Measurements from ENCODE around the gene FKBP5. TPM values are rescaled to one million over a fixed set of nuclear protein-coding genes. Genes with fewer than 3 reads are reported as not detected.

The FKBP5 gene
- total RNA-seq, 3 donors from 2014 or later (not counting 1 experiment from before 2014, with no cell fraction given), result 15.5 to 30.2 (median 27.3) TPM

DNA sequence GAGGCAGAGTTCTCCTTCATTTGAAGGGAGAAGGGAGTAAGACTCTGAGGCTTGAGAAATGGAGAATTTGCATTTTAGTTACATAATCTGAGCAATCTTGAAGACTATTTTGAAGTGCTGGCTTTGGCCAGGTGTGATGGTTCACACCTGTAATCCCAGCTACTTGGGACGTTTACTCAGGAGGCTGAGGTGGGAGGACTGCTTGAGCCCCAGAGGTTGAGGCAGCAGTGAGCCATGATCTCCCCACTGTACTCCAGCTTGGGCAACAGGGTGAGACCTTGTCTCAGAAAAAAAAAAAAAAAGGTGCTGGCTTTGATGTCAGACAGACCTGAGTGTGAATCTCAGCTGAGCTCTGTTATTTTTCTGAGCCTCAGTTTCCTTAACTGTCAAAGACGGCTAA lies 35.8 kb upstream of the FKBP5 start:
- Mint-ChIP-seq H3K4me3 (no peak overlapping the region), H3K27me3 (ENCODE audit: low read depth in 2 of 2) (no peaks in the 10 kb centered on the region), H3K9me3 (no peaks in the 10 kb centered on the region), H3K4me1 (peaks cover 36 to 50% of the 10 kb centered on the region in 2 donors), H3K27ac (no peak overlapping the region), H3K36me3 (no peaks in the 10 kb centered on the region)
- Histone ChIP-seq H3K9me3 (ENCODE audit: control insufficient read depth, insufficient read depth, low read length) (no peaks in the 10 kb centered on the region), H3K27ac (ENCODE audit: low read length) (no peak overlapping the region), H3K4me3 (ENCODE audit: low read length) (no peak overlapping the region), H3K36me3 (ENCODE audit: control insufficient read depth, insufficient read depth, low read length) (no peaks in the 10 kb centered on the region), H3K27me3 (ENCODE audit: control insufficient read depth, insufficient read depth, low read length) (no peaks in the 10 kb centered on the region), H3K4me1 (ENCODE audit: control insufficient read depth, insufficient read depth, low read length) (peaks cover 56% of the 10 kb centered on the region)
- DNase-seq (no peak), ATAC-seq (no peak)
- intact Hi-C loops (cut with micrococcal nuclease), result no loop called here
- WGBS (ENCODE audit: insufficient coverage), result 77% methylated on average over 2 of the region's 2 CpGs
- no peak for TF ChIP-seq CTCF (IDR thresholded peaks at IDR 0.05)

DNA sequence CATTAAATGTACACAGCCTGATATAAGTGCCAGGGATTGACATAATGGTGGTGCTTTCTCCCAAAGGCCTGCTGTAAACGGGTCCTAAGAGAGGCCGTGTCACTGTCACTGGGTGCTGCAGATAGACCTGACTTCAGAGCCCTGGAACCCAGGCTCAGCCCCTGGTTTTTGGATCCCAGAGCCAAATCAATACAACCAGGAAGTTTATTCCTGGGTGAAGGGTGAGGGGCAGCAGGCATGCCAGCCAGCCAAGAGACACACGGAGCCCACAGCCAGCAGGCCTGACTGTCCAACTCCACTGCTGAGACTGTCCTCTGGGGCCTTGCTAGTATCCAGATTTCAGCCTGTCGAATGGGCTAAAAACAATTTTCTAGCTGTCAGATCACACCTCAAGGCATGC lies 35.3 kb upstream of the FKBP5 start:
- Mint-ChIP-seq H3K27ac (no peak overlapping the region), H3K4me3 (no peak overlapping the region), H3K4me1 (peaks cover 32 to 46% of the 10 kb centered on the region in 2 donors), H3K36me3 (no peaks in the 10 kb centered on the region), H3K9me3 (no peaks in the 10 kb centered on the region), H3K27me3 (ENCODE audit: low read depth in 2 of 2) (no peaks in the 10 kb centered on the region)
- Histone ChIP-seq H3K4me1 (ENCODE audit: control insufficient read depth, insufficient read depth, low read length) (peaks cover 55% of the 10 kb centered on the region), H3K9me3 (ENCODE audit: control insufficient read depth, insufficient read depth, low read length) (no peaks in the 10 kb centered on the region), H3K27me3 (ENCODE audit: control insufficient read depth, insufficient read depth, low read length) (no peaks in the 10 kb centered on the region), H3K4me3 (ENCODE audit: low read length) (no peak overlapping the region), H3K36me3 (ENCODE audit: control insufficient read depth, insufficient read depth, low read length) (no peaks in the 10 kb centered on the region), H3K27ac (ENCODE audit: low read length) (no peak overlapping the region)
- TF ChIP-seq CTCF (IDR thresholded peaks at IDR 0.05), result no peak
- intact Hi-C loops (cut with micrococcal nuclease), result no loop called here
- ATAC-seq (no peak), DNase-seq (no peak)
- WGBS (ENCODE audit: insufficient coverage), result 96% methylated on average over 4 of the region's 4 CpGs

DNA sequence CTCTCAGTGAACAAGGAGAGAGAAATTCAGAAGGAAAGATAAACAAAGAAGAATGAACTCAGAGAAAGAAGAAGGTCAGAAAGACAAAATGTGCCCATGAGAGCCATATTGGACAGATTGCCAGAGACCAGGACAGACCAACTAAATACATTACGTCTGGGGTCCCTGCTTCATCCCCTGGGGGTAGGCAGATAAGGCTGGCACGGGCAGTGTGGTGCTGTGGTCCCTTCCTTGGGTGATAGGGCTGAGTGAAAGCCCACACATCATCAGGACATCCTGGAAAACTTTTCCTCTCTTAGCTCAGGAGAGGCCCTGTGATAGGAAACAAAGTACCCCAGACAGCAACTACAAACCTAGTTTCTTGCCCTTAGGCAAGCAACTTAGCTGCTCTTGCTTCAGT lies 34.9 kb upstream of the FKBP5 start:
- DNase-seq, result no peak
- Histone ChIP-seq H3K36me3 (ENCODE audit: control insufficient read depth, insufficient read depth, low read length) (no peaks in the 10 kb centered on the region), H3K9me3 (ENCODE audit: control insufficient read depth, insufficient read depth, low read length) (no peaks in the 10 kb centered on the region), H3K4me3 (ENCODE audit: low read length) (no peak overlapping the region), H3K27me3 (ENCODE audit: control insufficient read depth, insufficient read depth, low read length) (no peaks in the 10 kb centered on the region), H3K27ac (ENCODE audit: low read length) (no peak overlapping the region), H3K4me1 (ENCODE audit: control insufficient read depth, insufficient read depth, low read length) (peaks cover 55% of the 10 kb centered on the region)
- no peak overlapping the region for H3K27ac Mint-ChIP-seq
- intact Hi-C loops (cut with micrococcal nuclease), result no loop called here
- WGBS (ENCODE audit: insufficient coverage), result no CpG with 5 or more reads among the region's 2 CpGs
- ATAC-seq, result no peak
- no peak for TF ChIP-seq CTCF (IDR thresholded peaks at IDR 0.05)
- H3K4me3 Mint-ChIP-seq, result no peak overlapping the region
- no peaks in the 10 kb centered on the region for H3K27me3 Mint-ChIP-seq (ENCODE audit: low read depth in 2 of 2)
- no peaks in the 10 kb centered on the region for H3K9me3 Mint-ChIP-seq
- H3K36me3 Mint-ChIP-seq, result no peaks in the 10 kb centered on the region
- peaks cover 28 to 41% of the 10 kb centered on the region in 2 donors for H3K4me1 Mint-ChIP-seq

DNA sequence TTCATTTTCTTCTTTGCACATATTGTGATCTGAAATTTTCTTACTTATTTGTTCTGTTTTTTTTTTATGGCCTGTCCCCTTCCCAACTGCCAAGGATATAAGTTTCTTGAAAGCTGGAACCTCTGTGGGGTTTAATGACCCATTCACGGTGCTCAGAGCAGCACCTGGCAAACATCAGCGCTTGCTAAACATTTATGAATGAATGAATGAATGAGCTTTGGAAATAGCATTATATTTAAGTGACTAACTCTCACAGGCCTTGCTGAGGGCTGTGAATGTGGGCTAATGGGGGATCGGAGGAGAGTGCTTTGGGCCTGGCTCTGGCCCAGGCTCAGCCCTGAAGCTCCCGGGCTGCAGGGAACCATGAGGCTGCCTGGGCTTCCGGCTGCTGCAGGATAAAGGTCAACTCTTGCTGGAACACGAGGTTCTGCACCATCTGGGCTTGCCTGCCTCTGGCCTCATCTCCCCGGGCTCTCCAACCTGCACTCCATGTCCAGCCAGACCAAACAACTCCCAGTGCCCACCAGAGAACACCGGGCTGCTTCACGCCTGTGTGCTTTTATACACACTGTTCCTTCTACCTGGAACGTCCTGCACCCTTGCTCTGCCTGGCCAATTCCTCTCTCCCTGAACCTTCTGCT lies 33.5 kb upstream of the FKBP5 start:
- H3K9me3 Mint-ChIP-seq, result no peaks in the 10 kb centered on the region
- peaks cover 21 to 31% of the 10 kb centered on the region in 2 donors for H3K4me1 Mint-ChIP-seq
- intact Hi-C loops (cut with micrococcal nuclease), result no loop called here
- H3K4me3 Mint-ChIP-seq, result no peak overlapping the region
- H3K27ac Mint-ChIP-seq, result no peak overlapping the region
- 94% methylated on average over 10 of the region's 10 CpGs for WGBS (ENCODE audit: insufficient coverage)
- DNase-seq (no peak), ATAC-seq (no peak)
- peaks cover 0 to 4% of the 10 kb centered on the region in 2 donors for H3K27me3 Mint-ChIP-seq (ENCODE audit: low read depth in 2 of 2)
- Histone ChIP-seq H3K9me3 (ENCODE audit: control insufficient read depth, insufficient read depth, low read length) (no peaks in the 10 kb centered on the region), H3K4me1 (ENCODE audit: control insufficient read depth, insufficient read depth, low read length) (peaks cover 54% of the 10 kb centered on the region), H3K36me3 (ENCODE audit: control insufficient read depth, insufficient read depth, low read length) (no peaks in the 10 kb centered on the region), H3K4me3 (ENCODE audit: low read length) (no peak overlapping the region), H3K27ac (ENCODE audit: low read length) (no peak overlapping the region), H3K27me3 (ENCODE audit: control insufficient read depth, insufficient read depth, low read length) (no peaks in the 10 kb centered on the region)
- TF ChIP-seq CTCF (IDR thresholded peaks at IDR 0.05), result no peak
- H3K36me3 Mint-ChIP-seq, result no peaks in the 10 kb centered on the region
